Measurements from ENCODE around the gene NT5DC2.

GRCh38 chr3:52520141-52520667 lies 13.5 kb downstream of the NT5DC2 start:
- TF ChIP-seq CTCF (IDR thresholded peaks at IDR 0.05; ENCODE audit: low read depth, low read length) (no peak), EZH2phosphoT487 (IDR thresholded peaks at IDR 0.05; ENCODE audit: low read depth) (no peak)

Data from OCI-LY3 (cell line).